IMR-90 (cell line): ENCODE results near the gene STON2. TPM values are rescaled to one million over a fixed set of nuclear protein-coding genes. Genes with fewer than 3 reads are reported as not detected.

Source experiments
- ATAC-seq: fragments of 200-7000 bp; cut with Tn5 transposase; 2 replicates; pipeline ENCODE4 v1.9.1; 2020; ENCODE audit warnings: low read depth, mild to moderate bottlenecking, moderate library complexity
- BruUV-seq: library from RNA; stranded (reverse); fragments of 400-500 nt; replicated peaks from 2 replicates; lab custom pipeline; 2021; lab: Mats Ljungman, UMichigan
- CTCF ChIA-PET: fragments of 300-600 bp; formaldehyde crosslinking; extraction: SDS; loops from one replicate; lab custom pipeline; 2021; ENCODE audit warnings: antibody characterized with exemption; lab: Yijun Ruan, JAX
- POLR2A ChIA-PET: fragments of 300-600 bp; sonication (Branson Sonifier 250); formaldehyde crosslinking; loops from one replicate; lab custom pipeline; 2022; ENCODE audit warnings: antibody characterized with exemption; ENCODE audit not compliant: unreplicated experiment; lab: Charles Lee
- DNase-seq: peaks from one replicate; pipeline ENCODE4 v3.0.0; 2013
- H2AFZ ChIP-seq: replicated peaks from 2 replicates; pipeline ENCODE3; 2013; ENCODE audit warnings: low read length, mild to moderate bottlenecking; ENCODE audit not compliant: poor library complexity
- H2AK5ac ChIP-seq: 2 replicates; pipeline ENCODE4 v1.6.1; 2013; ENCODE audit warnings: low read depth, low read length, inconsistent platforms
- H2AK9ac ChIP-seq: replicated peaks from 2 replicates; pipeline ENCODE3; 2013; ENCODE audit warnings: mild to moderate bottlenecking, low read depth, low read length, moderate library complexity; ENCODE audit not compliant: poor library complexity
- H2BK120ac ChIP-seq: 2 replicates; pipeline ENCODE4 v1.6.1; 2013; ENCODE audit warnings: low read depth, low read length, inconsistent platforms
- H2BK15ac ChIP-seq: 3 replicates; pipeline ENCODE4 v1.6.1; 2013; ENCODE audit warnings: low read depth, low read length, inconsistent platforms
- H2BK20ac ChIP-seq: 2 replicates; pipeline ENCODE4 v1.6.1; 2013; ENCODE audit warnings: low read depth, mild to moderate bottlenecking, inconsistent platforms, low read length, moderate library complexity
- H2BK5ac ChIP-seq: 2 replicates; pipeline ENCODE4 v1.6.1; 2013; ENCODE audit warnings: mild to moderate bottlenecking, low read depth, low read length, inconsistent platforms; ENCODE audit not compliant: poor library complexity, severe bottlenecking
- H3K14ac ChIP-seq: replicated peaks from 2 replicates; pipeline ENCODE4 v1.6.1; 2013; ENCODE audit warnings: low read depth, low read length, inconsistent platforms
- H3K18ac ChIP-seq: 2 replicates; pipeline ENCODE4 v1.6.1; 2013; ENCODE audit warnings: low read depth, low read length, control low read depth
- H3K23ac ChIP-seq: 2 replicates; pipeline ENCODE4 v1.6.1; 2013; ENCODE audit warnings: low read depth, low read length, inconsistent platforms
- H3K27ac ChIP-seq: 2 replicates; pipeline ENCODE4 v1.5.1; 2013; ENCODE audit warnings: mild to moderate bottlenecking, control low read depth, low read length; ENCODE audit not compliant: insufficient read depth
- H3K27me3 ChIP-seq: 2 replicates; pipeline ENCODE4 v1.6.1; 2013; ENCODE audit warnings: low read length; ENCODE audit not compliant: control insufficient read depth, insufficient read depth
- H3K36me3 ChIP-seq: 2 replicates; pipeline ENCODE4 v1.6.1; 2013; ENCODE audit warnings: low read length, mixed read lengths; ENCODE audit not compliant: control insufficient read depth, insufficient read depth
- H3K4ac ChIP-seq: 2 replicates; pipeline ENCODE4 v1.6.1; 2013; ENCODE audit warnings: low read depth, low read length, inconsistent platforms
- H3K4me1 ChIP-seq: 2 replicates; pipeline ENCODE4 v1.6.1; 2013; ENCODE audit warnings: low read length, mixed read lengths; ENCODE audit not compliant: control insufficient read depth, insufficient read depth
- H3K4me2 ChIP-seq: 2 replicates; pipeline ENCODE4 v1.6.1; 2013; ENCODE audit warnings: low read depth, mild to moderate bottlenecking, control low read depth, low read length, moderate library complexity
- H3K4me3 ChIP-seq: 2 replicates; pipeline ENCODE4 v1.5.1; 2013; ENCODE audit warnings: low read depth, mild to moderate bottlenecking, control low read depth, low read length, moderate library complexity; ENCODE audit not compliant: insufficient read depth
- H3K56ac ChIP-seq: 2 replicates; pipeline ENCODE4 v1.6.1; 2013; ENCODE audit warnings: low read length, inconsistent platforms; ENCODE audit not compliant: insufficient read depth; ENCODE audit errors: extremely low read depth
- H3K79me1 ChIP-seq, 2 experiments: 2 replicates each; pipeline ENCODE4 v1.6.1; 2013; ENCODE audit warnings: low read length in 2 of 2, inconsistent platforms in 1 of 2, low read depth in 1 of 2
- H3K9ac ChIP-seq: 2 replicates; pipeline ENCODE4 v1.6.1; 2013; ENCODE audit warnings: low read depth, low read length, control low read depth
- H3K9me1 ChIP-seq: 2 replicates; pipeline ENCODE4 v1.6.1; 2013; ENCODE audit warnings: low read length, inconsistent platforms; ENCODE audit not compliant: insufficient read depth
- H3K9me3 ChIP-seq: 2 replicates; pipeline ENCODE4 v1.6.1; 2013; ENCODE audit warnings: low read length; ENCODE audit not compliant: control insufficient read depth, insufficient read depth
- H4K20me1 ChIP-seq: 2 replicates; pipeline ENCODE4 v1.6.1; 2013; ENCODE audit warnings: low read length, inconsistent platforms; ENCODE audit not compliant: insufficient read depth
- H4K5ac ChIP-seq: 2 replicates; pipeline ENCODE4 v1.6.1; 2013; ENCODE audit warnings: mild to moderate bottlenecking, low read depth, low read length, control low read depth
- H4K8ac ChIP-seq, 2 experiments: 2 replicates each; pipeline ENCODE4 v1.6.1; 2013; ENCODE audit warnings: low read depth in 2 of 2, low read length in 2 of 2, control low read depth in 1 of 2, inconsistent platforms in 1 of 2
- H4K91ac ChIP-seq: 2 replicates; pipeline ENCODE4 v1.6.1; 2013; ENCODE audit warnings: low read depth, low read length, inconsistent platforms; ENCODE audit not compliant: insufficient read depth
- CTCF ChIP-seq: conservative IDR thresholded peaks from 2 replicates; pipeline ENCODE4 v1.5.1; 2012; ENCODE audit warnings: mild to moderate bottlenecking, low read depth, low read length, improper control_type of control experiment
- FOS ChIP-seq: fragments of 150-350 bp; IDR thresholded peaks from 2 replicates; pipeline ENCODE4 v1.6.1; 2016; ENCODE audit warnings: low read depth, low read length
- MAFK ChIP-seq: IDR thresholded peaks from 2 replicates; pipeline ENCODE4 v1.6.1; 2012; ENCODE audit warnings: low read depth, low read length, improper control_type of control experiment
- RAD21 ChIP-seq: IDR thresholded peaks from 2 replicates; pipeline ENCODE4 v1.6.1; 2012; ENCODE audit warnings: low read length, improper control_type of control experiment
- RFX5 ChIP-seq: IDR thresholded peaks from 2 replicates; pipeline ENCODE4 v1.8.0; 2012; ENCODE audit warnings: low read depth, mild to moderate bottlenecking, low read length, moderate library complexity
- WGBS, 2 experiments: methylation state at CpG; one replicate each; pipeline versions ENCODE4 v1.1.5 to v1.1.7; 2013; ENCODE audit warnings: missing lambda C conversion rate in 2 of 2; ENCODE audit not compliant: insufficient read length in 1 of 2; ENCODE audit errors: extremely low coverage in 2 of 2; 5-methylcytosine and 5-hydroxymethylcytosine counted together
- dilution Hi-C: fragments of 300-500 bp; cut with HindIII; formaldehyde crosslinking; loops from one replicate; pipeline ENCODE4 v1.14.3; 2018; ENCODE audit warnings: low sequenced_read_pairs; ENCODE audit not compliant: unreplicated experiment
- in situ Hi-C: fragments of 300-500 bp; cut with MboI; formaldehyde crosslinking; loops from 3 replicates; pipeline ENCODE4 v1.14.3; 2019; ENCODE audit warnings: low sequenced_read_pairs, inconsistent platforms, mixed read lengths
- intact Hi-C: fragments of 100-400 bp; cut with micrococcal nuclease; formaldehyde crosslinking; loops from 2 replicates; pipeline ENCODE4 v1.10.0; 2022
- polyA plus RNA-seq, 3 experiments: library from polyadenylated mRNA; depleted of rRNA; stranded (reverse); fragments of >200 nt; gene quantifications; 2 replicates each; pipeline ENCODE4 v1.2.3, GENCODE V29; 2012; ENCODE audit warnings: low replicate concordance in 1 of 3
- total RNA-seq: library from RNA; depleted of rRNA; stranded (reverse); fragments of >200 nt; gene quantifications from 2 replicates; pipeline ENCODE4 v1.2.3, GENCODE V29; 2012
- TF ChIP-seq, protein P1 (sequence below): fragments of 150-350 bp; IDR thresholded peaks from 2 replicates; pipeline ENCODE4 v1.6.1; 2017; ENCODE audit warnings: mild to moderate bottlenecking, antibody characterized with exemption, low read length, low read depth

Gene STON2
- total and polyA plus RNA-seq, 2 of the 4 experiments (the other 2 are of a cell fraction), result not detected

- Histone ChIP-seq H3K4me2 (no peak overlapping the region), H3K36me3 (no peaks in the 10 kb centered on the region), H3K56ac (no peak overlapping the region), H2BK5ac (no peak overlapping the region), H3K27me3 (no peaks in the 10 kb centered on the region), H4K8ac (no peak overlapping the region), H3K9ac (no peak overlapping the region), H2BK15ac (no peak overlapping the region), H2AFZ (no peak overlapping the region), H3K9me1 (no peaks in the 10 kb centered on the region), H3K23ac (no peak overlapping the region), H2AK9ac (no peak overlapping the region), H4K5ac (no peak overlapping the region), H3K79me1 (no peaks in the 10 kb centered on the region), H3K18ac (no peak overlapping the region), H2BK120ac (no peak overlapping the region), H3K4me3 (no peak overlapping the region), H4K20me1 (no peaks in the 10 kb centered on the region), H3K4ac (no peak overlapping the region), H2AK5ac (no peak overlapping the region), H3K4me1 (no peaks in the 10 kb centered on the region), H3K9me3 (no peaks in the 10 kb centered on the region), H3K14ac (no peak overlapping the region), H3K27ac (no peak overlapping the region), H2BK20ac (no peak overlapping the region), H4K91ac (no peak overlapping the region)
- CTCF ChIA-PET, result no interaction called here
- DNase-seq (no peak), ATAC-seq (no peak)
- WGBS, 2 experiments, result 17% methylated on average over 1 of the region's 5 CpGs; no CpG with 5 or more reads in 1 of the 2 experiments
- BruUV-seq, result no TSS peak
- in situ Hi-C loops (no loop called here), intact Hi-C loops (no loop called here), dilution Hi-C loops (no loop called here)
- TF ChIP-seq RFX5, result no peak
- no peak for TF ChIP-seq MAFK
- TF ChIP-seq, protein P1, sequence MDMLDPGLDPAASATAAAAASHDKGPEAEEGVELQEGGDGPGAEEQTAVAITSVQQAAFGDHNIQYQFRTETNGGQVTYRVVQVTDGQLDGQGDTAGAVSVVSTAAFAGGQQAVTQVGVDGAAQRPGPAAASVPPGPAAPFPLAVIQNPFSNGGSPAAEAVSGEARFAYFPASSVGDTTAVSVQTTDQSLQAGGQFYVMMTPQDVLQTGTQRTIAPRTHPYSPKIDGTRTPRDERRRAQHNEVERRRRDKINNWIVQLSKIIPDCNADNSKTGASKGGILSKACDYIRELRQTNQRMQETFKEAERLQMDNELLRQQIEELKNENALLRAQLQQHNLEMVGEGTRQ, result no peak
- TF ChIP-seq CTCF, result no peak
- no peak for TF ChIP-seq RAD21
- TF ChIP-seq FOS, result no peak
- POLR2A ChIA-PET, result no interaction called here
These were observed 46.3 kb downstream of the STON2 start for GRCh38 chr14:81353691-81354323.
